A673 (cell line): ENCODE results near the gene CDX1. TPM values are rescaled to one million over a fixed set of nuclear protein-coding genes. Genes with fewer than 3 reads are reported as not detected.

Source experiments
- BruUV-seq: library from RNA; stranded (reverse); fragments of 400-500 nt; replicated peaks from 2 replicates; lab custom pipeline; 2021; lab: Mats Ljungman, UMichigan
- CTCF ChIA-PET: fragments of 300-600 bp; sonication (Branson Sonifier 250); formaldehyde crosslinking; loops from one replicate; lab custom pipeline; 2022; ENCODE audit warnings: antibody characterized with exemption; lab: Charles Lee
- POLR2A ChIA-PET: fragments of 300-600 bp; sonication (Branson Sonifier 250); formaldehyde crosslinking; loops from one replicate; lab custom pipeline; 2022; ENCODE audit warnings: antibody characterized with exemption; ENCODE audit not compliant: low non-redundant PET; lab: Charles Lee
- DNase-seq: peaks from one replicate; pipeline ENCODE4 v3.0.0-alpha.2; 2015; ENCODE audit warnings: low spot score
- H3K27ac ChIP-seq: fragments of 200-600 bp; sonication (generic); 2 replicates; pipeline ENCODE4 v1.5.1; 2016; ENCODE audit warnings: mixed run types, low read depth, mild to moderate bottlenecking, mixed read lengths, antibody characterized with exemption, low read length; ENCODE audit not compliant: poor library complexity, severe bottlenecking
- H3K27me3 ChIP-seq: fragments of 200-600 bp; sonication (generic); replicated peaks from 2 replicates; pipeline ENCODE4 v1.6.1; 2017; ENCODE audit warnings: mixed run types, low read depth, mild to moderate bottlenecking, mixed read lengths, antibody characterized with exemption, low read length; ENCODE audit not compliant: insufficient read depth, poor library complexity
- H3K36me3 ChIP-seq: fragments of 200-600 bp; sonication (generic); 2 replicates; pipeline ENCODE4 v1.6.1; 2016; ENCODE audit warnings: mixed run types, mild to moderate bottlenecking, mixed read lengths, antibody characterized with exemption, low read length; ENCODE audit not compliant: insufficient read depth, poor library complexity, severe bottlenecking
- H3K4me1 ChIP-seq: fragments of 200-600 bp; sonication (generic); 2 replicates; pipeline ENCODE4 v1.6.1; 2017; ENCODE audit warnings: mixed run types, mild to moderate bottlenecking, mixed read lengths, antibody characterized with exemption, low read length; ENCODE audit not compliant: insufficient read depth, poor library complexity, severe bottlenecking
- H3K4me3 ChIP-seq: fragments of 200-600 bp; sonication (generic); 2 replicates; pipeline ENCODE4 v1.5.1; 2016; ENCODE audit warnings: low read depth, mixed run types, mild to moderate bottlenecking, mixed read lengths, low read length; ENCODE audit not compliant: poor library complexity, severe bottlenecking
- H3K9me3 ChIP-seq: fragments of 200-600 bp; sonication (generic); 2 replicates; pipeline ENCODE4 v1.6.1; 2016; ENCODE audit warnings: mixed run types, low read depth, mild to moderate bottlenecking, mixed read lengths, antibody characterized with exemption, low read length; ENCODE audit not compliant: poor library complexity, severe bottlenecking
- EZH2 ChIP-seq: fragments of 200-600 bp; sonication (generic); IDR thresholded peaks from 2 replicates; pipeline ENCODE4 v1.6.1; 2017; ENCODE audit warnings: borderline replicate concordance, low read depth, mild to moderate bottlenecking, mixed read lengths, antibody characterized with exemption, low read length; ENCODE audit not compliant: poor library complexity, severe bottlenecking
- intact Hi-C: fragments of 100-400 bp; cut with micrococcal nuclease; formaldehyde crosslinking; loops from one replicate; pipeline ENCODE4 v1.10.0; 2022; ENCODE audit not compliant: unreplicated experiment
- total RNA-seq: library from RNA; stranded (reverse); gene quantifications from 2 replicates; pipeline ENCODE4 v1.2.3, GENCODE V29; 2021
- TF ChIP-seq, protein P1 (sequence below): fragments of 300-800, 200-600 bp; sonication (generic); conservative IDR thresholded peaks from 2 replicates; pipeline ENCODE4 v1.5.1; 2017; ENCODE audit warnings: low read depth, mild to moderate bottlenecking, antibody characterized with exemption, low read length, moderate library complexity, mixed read lengths

Gene CDX1
- total RNA-seq, 1 experiment from 2014 or later, result not detected

DNA sequence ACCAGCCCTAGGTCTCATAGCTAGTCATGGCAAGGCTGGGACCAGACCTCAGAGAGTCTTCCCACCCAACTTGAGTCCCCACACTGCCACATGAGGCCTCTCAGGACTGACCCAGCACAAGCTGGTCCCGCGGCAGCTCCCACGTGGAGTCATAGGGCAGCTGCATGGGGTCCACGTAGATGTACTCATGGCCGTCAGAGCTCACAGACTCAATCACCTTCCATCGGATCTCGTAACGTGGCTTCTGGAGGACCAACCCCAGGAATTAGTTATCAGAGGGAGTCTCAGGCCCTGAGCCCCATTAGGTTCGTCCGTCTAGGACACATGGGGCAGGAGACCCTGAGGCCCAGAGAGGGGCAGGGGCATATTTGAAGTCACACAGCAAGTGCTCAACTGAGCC, 41.2 kb upstream of the CDX1 start:
- Histone ChIP-seq H3K4me1 (no peaks in the 10 kb centered on the region), H3K9me3 (no peaks in the 10 kb centered on the region), H3K27me3 (no peaks in the 10 kb centered on the region), H3K36me3 (peaks cover 15% of the 10 kb centered on the region), H3K27ac (no peak overlapping the region), H3K4me3 (no peak overlapping the region)
- ChIA-PET POLR2A (no interaction called here), CTCF (no interaction called here)
- TF ChIP-seq, protein P1, sequence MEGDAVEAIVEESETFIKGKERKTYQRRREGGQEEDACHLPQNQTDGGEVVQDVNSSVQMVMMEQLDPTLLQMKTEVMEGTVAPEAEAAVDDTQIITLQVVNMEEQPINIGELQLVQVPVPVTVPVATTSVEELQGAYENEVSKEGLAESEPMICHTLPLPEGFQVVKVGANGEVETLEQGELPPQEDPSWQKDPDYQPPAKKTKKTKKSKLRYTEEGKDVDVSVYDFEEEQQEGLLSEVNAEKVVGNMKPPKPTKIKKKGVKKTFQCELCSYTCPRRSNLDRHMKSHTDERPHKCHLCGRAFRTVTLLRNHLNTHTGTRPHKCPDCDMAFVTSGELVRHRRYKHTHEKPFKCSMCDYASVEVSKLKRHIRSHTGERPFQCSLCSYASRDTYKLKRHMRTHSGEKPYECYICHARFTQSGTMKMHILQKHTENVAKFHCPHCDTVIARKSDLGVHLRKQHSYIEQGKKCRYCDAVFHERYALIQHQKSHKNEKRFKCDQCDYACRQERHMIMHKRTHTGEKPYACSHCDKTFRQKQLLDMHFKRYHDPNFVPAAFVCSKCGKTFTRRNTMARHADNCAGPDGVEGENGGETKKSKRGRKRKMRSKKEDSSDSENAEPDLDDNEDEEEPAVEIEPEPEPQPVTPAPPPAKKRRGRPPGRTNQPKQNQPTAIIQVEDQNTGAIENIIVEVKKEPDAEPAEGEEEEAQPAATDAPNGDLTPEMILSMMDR, result no peak
- no peak for TF ChIP-seq EZH2
- DNase-seq, result no peak
- BruUV-seq, result no TSS peak
- intact Hi-C loops, result no loop called here

- ChIA-PET CTCF (no interaction called here), POLR2A (no interaction called here)
- DNase-seq, result no peak
- intact Hi-C loops, result no loop called here
- H3K4me3 ChIP-seq, result no peak overlapping the region
- BruUV-seq, result no TSS peak
- no peaks in the 10 kb centered on the region for H3K4me1 ChIP-seq
- peaks cover 15% of the 10 kb centered on the region for H3K36me3 ChIP-seq
- no peak overlapping the region for H3K27ac ChIP-seq
- no peaks in the 10 kb centered on the region for H3K9me3 ChIP-seq
- H3K27me3 ChIP-seq, result no peaks in the 10 kb centered on the region
- no peak for TF ChIP-seq EZH2
- TF ChIP-seq, protein P1, result no peak
Observed at GRCh38 chr5:150126199-150126920, 40.2 kb upstream of the CDX1 start.

DNA sequence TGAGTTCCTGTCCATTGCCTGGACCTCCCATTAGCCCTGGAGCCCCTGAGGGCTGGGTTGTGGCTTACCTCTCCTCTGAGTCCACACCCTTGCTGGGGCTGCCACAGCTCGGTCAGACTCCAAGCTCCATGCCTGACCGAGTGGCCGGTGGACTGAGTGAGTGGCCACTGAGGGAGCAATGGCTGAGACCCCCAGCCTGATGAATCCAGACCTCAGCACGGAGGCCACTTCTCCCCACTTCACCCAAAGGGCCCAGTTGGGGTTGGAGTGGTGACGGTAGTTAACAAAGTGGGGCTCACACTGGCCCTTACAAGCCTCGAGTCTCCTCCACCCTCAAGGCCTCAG, 39.7 kb upstream of the CDX1 start:
- no TSS peak for BruUV-seq

More for the DNA sequence above, 39.7 kb upstream of the CDX1 start:
- CTCF ChIA-PET, result no interaction called here
- TF ChIP-seq, protein P1, result no peak
- TF ChIP-seq EZH2, result no peak
- Histone ChIP-seq H3K27me3 (no peaks in the 10 kb centered on the region), H3K4me3 (no peak overlapping the region), H3K9me3 (no peaks in the 10 kb centered on the region), H3K27ac (no peak overlapping the region), H3K36me3 (peaks cover 15% of the 10 kb centered on the region), H3K4me1 (no peaks in the 10 kb centered on the region)
- intact Hi-C loops, result no loop called here
- POLR2A ChIA-PET, result no interaction called here
- no peak for DNase-seq
